Hepatocyte (in vitro differentiated cells): Measurements from ENCODE around the gene XXYLT1.

Experiments
- CTCF ChIP-seq: fragments of 200-600 bp; sonication (generic); IDR thresholded peaks from 2 replicates; pipeline ENCODE4 v1.5.1; 2016; ENCODE audit warnings: antibody characterized with exemption, mild to moderate bottlenecking; ENCODE audit not compliant: poor library complexity
- EZH2 ChIP-seq: fragments of 200-600 bp; sonication (generic); IDR thresholded peaks from 2 replicates; pipeline ENCODE4 v1.6.1; 2016; ENCODE audit warnings: antibody characterized with exemption, mild to moderate bottlenecking, borderline replicate concordance
- EZH2phosphoT487 ChIP-seq: fragments of 200-600 bp; sonication (generic); IDR thresholded peaks from one replicate; pipeline ENCODE4 v1.6.1; 2018; ENCODE audit warnings: antibody characterized with exemption, mild to moderate bottlenecking, low read depth, moderate library complexity; ENCODE audit not compliant: unreplicated experiment, severe bottlenecking

GRCh38 chr3:195047536-195047935 is 223.4 kb downstream of the XXYLT1 start:
- no peak for TF ChIP-seq CTCF
- no peak for TF ChIP-seq EZH2phosphoT487
- TF ChIP-seq EZH2: no peak
